Ovary (tissue), 9 donors: ENCODE measurements around the gene CXADR. TPM values are rescaled to one million over a fixed set of nuclear protein-coding genes. Genes with fewer than 3 reads are reported as not detected.

Experiments used
- DNase-seq, 5 donors: peaks; one replicate each; pipeline ENCODE4 v3.0.0-alpha.2; 2019 to 2020
- H3K27ac ChIP-seq, 2 donors: fragments of 200-600 bp; one replicate each; pipeline versions ENCODE4 v1.5.1 to v1.8.0; 2019 to 2022
- H3K27me3 ChIP-seq: fragments of 200-600 bp; one replicate; pipeline ENCODE4 v1.8.0; 2022
- H3K36me3 ChIP-seq: fragments of 200-600 bp; sonication (generic); one replicate; pipeline ENCODE4 v1.5.1; 2019
- H3K4me1 ChIP-seq: one replicate; pipeline ENCODE4 v1.8.1; 2013; ENCODE audit warnings: mild to moderate bottlenecking, moderate library complexity; ENCODE audit not compliant: insufficient read depth
- H3K4me3 ChIP-seq: fragments of 200-600 bp; sonication (generic); one replicate; pipeline ENCODE4 v1.5.1; 2017
- H3K9me3 ChIP-seq, 2 donors: fragments of 200-600 bp in 1 of 2; sonication (generic) in 1 of 2; one replicate each; pipeline versions ENCODE4 v1.5.1 to v1.8.1; 2013 to 2019; ENCODE audit warnings: mild to moderate bottlenecking in 1 of 2, moderate library complexity in 1 of 2
- CTCF ChIP-seq, 3 donors: fragments of 450-650 bp in 2 of 3; fragments of 200-600 bp in 1 of 3; IDR thresholded peaks; one replicate each; pipeline versions ENCODE4 v1.5.1 to v1.8.0; 2016 to 2022; ENCODE audit warnings: antibody characterized with exemption in 3 of 3, mild to moderate bottlenecking in 1 of 3
- EP300 ChIP-seq: sonication (generic); formaldehyde crosslinking; IDR thresholded peaks from one replicate; pipeline ENCODE4 v1.6.1; 2017; ENCODE audit warnings: antibody characterized with exemption
- POLR2A ChIP-seq: fragments of 450-650 bp; IDR thresholded peaks from one replicate; pipeline ENCODE4 v1.6.1; 2017; ENCODE audit warnings: antibody characterized with exemption, mild to moderate bottlenecking, moderate library complexity
- WGBS, 3 donors: extraction: QIAGEN DNeasy Blood & Tissue Kit in 1 of 3; methylation state at CpG; one replicate each; pipeline versions ENCODE4 v1.1.5 to v1.1.7; 2013 to 2017; 5-methylcytosine and 5-hydroxymethylcytosine counted together
- intact Hi-C, 4 donors: fragments of 100-400 bp; cut with DNase I; formaldehyde crosslinking; loops; one replicate each; pipeline versions ENCODE4 v1.11.0 to v1.15.1; 2022 to 2023
- polyA plus RNA-seq, 2 donors: library from polyadenylated mRNA; stranded (reverse); fragments of 200-250 nt in 1 of 2; fragments of 350-450 nt in 1 of 2; fragmentation: Illumina TruSeq in 1 of 2; extraction: RNeasy Lipid Tissue Mini Kit (QIAGEN cat#74804) in 1 of 2; gene quantifications; one replicate each; pipeline ENCODE4 v1.2.3, GENCODE V29; 2013 to 2014
- total RNA-seq, 7 donors: library from RNA; depleted of rRNA in 2 of 7; stranded (reverse); fragments of >200 nt in 2 of 7; fragmentation: NEBNext Ultra II Directional in 3 of 7; extraction: Animal tissue kit (Norgen Biotek cat#: 25700) in 3 of 7; gene quantifications; one replicate each; pipeline versions ENCODE4 v1.1.0 to v1.2.4, GENCODE V29; 2016 to 2023
- donor health status: DM: no; HTN: no; CAD: no; lungs with moderate emphysema.
- donor health status: DM: no; HTN: no; CAD: no.
- donor health status: Bipolar disorder and iron deficiency.
- donor health status: DM: yes; HTN: yes; CAD: no.
- donor health status: DM: no; HTN: no; CAD: no.
- donor health status: DM: yes; HTN: yes; CAD: no.

Gene CXADR
- total and polyA plus RNA-seq, 9 donors = 0.13 to 40.7 (median 1.4) TPM

GRCh38 chr21:17526776-17527175 lies 13.9 kb downstream of the CXADR start:
- intact Hi-C loops = no loop called here
- 80 to 85% (median 83%) methylated on average over 3 of the region's 3 CpGs for WGBS, 3 donors
- DNase-seq = no peak
- no peaks in the 10 kb centered on the region for H3K4me1 ChIP-seq
- no peaks in the 10 kb centered on the region for H3K36me3 ChIP-seq
- H3K9me3 ChIP-seq = no peaks in the 10 kb centered on the region
- H3K27me3 ChIP-seq = no peaks in the 10 kb centered on the region
- TF ChIP-seq POLR2A = no peak
- TF ChIP-seq CTCF (IDR thresholded peaks at IDR 0.05) = no peak
- TF ChIP-seq EP300 = no peak
- H3K27ac ChIP-seq = no peak overlapping the region
- no peak overlapping the region for H3K4me3 ChIP-seq

GRCh38 chr21:17527240-17527639 lies 14.4 kb downstream of the CXADR start:
- no peak overlapping the region for H3K27ac ChIP-seq
- no peak overlapping the region for H3K4me3 ChIP-seq
- TF ChIP-seq CTCF (IDR thresholded peaks at IDR 0.05) (no peak), POLR2A (no peak), EP300 (no peak)
- intact Hi-C loops = no loop called here
- no peaks in the 10 kb centered on the region for H3K27me3 ChIP-seq
- no peak for DNase-seq
- WGBS, 3 donors = 44 to 46% (median 45%) methylated on average over 2 of the region's 2 CpGs
- H3K36me3 ChIP-seq = no peaks in the 10 kb centered on the region
- no peaks in the 10 kb centered on the region for H3K4me1 ChIP-seq
- H3K9me3 ChIP-seq = no peaks in the 10 kb centered on the region

GRCh38 chr21:17527711-17528110 lies 14.9 kb downstream of the CXADR start:
- intact Hi-C loops = no loop called here
- TF ChIP-seq POLR2A (no peak), EP300 (no peak), CTCF (IDR thresholded peaks at IDR 0.05) (no peak)

GRCh38 chr21:17529648-17530047 lies 16.8 kb downstream of the CXADR start:
- Histone ChIP-seq H3K27ac (no peak overlapping the region), H3K9me3 (no peaks in the 10 kb centered on the region), H3K36me3 (no peaks in the 10 kb centered on the region), H3K4me3 (no peak overlapping the region), H3K27me3 (no peaks in the 10 kb centered on the region), H3K4me1 (no peaks in the 10 kb centered on the region)
- no peak for TF ChIP-seq EP300
- TF ChIP-seq POLR2A = no peak
- TF ChIP-seq CTCF (IDR thresholded peaks at IDR 0.05) = no peak
- intact Hi-C loops = no loop called here
- 83 to 93% (median 84%) methylated on average over 5 of the region's 5 CpGs for WGBS, 3 donors
- DNase-seq = no peak

More at GRCh38 chr21:17527711-17528110, 14.9 kb downstream of the CXADR start:
- Histone ChIP-seq H3K4me1 (no peaks in the 10 kb centered on the region), H3K4me3 (no peak overlapping the region), H3K27me3 (no peaks in the 10 kb centered on the region), H3K27ac (no peak overlapping the region), H3K36me3 (no peaks in the 10 kb centered on the region), H3K9me3 (no peaks in the 10 kb centered on the region)
- no peak for DNase-seq
- 52 to 62% (median 55%) methylated on average over 5 of the region's 5 CpGs for WGBS, 3 donors
